ENCODE results near the gene SLC24A4. TPM values are rescaled to one million over a fixed set of nuclear protein-coding genes. Genes with fewer than 3 reads are reported as not detected.

SLC24A4 gene
- total RNA-seq, 1 experiment from 2014 or later: not detected

DNA sequence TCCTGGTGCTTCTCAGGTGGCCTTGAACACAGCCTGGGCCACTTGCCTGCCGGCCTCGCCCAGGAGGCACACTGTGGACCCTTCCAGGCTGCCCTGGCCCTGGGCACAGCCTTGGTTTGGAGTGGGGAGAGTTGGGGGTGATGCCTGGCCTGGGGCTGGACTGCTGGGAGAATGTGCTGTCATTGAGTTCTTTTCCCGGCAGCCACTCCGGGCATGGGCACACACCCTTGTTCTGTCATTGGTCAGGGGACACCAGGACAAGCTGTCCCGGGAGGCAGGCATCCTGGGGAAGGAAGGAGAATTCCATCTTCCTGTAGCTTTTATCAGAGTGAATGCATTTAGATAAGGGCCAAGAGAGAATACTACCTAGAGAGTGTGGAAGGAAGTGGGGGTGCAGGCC is 128.8 kb downstream of the SLC24A4 start:
- ChIA-PET POLR2A (no interaction called here), CTCF (no interaction called here)
- no peak for DNase-seq (ENCODE audit: unreplicated experiment)
- Mint-ChIP-seq H3K27ac (ENCODE audit: low read depth, unreplicated experiment) (no peak overlapping the region), H3K4me1 (ENCODE audit: insufficient read depth, unreplicated experiment) (no peaks in the 10 kb centered on the region), H3K9me3 (ENCODE audit: unreplicated experiment) (no peaks in the 10 kb centered on the region), H3K4me3 (ENCODE audit: unreplicated experiment) (no peak overlapping the region), H3K36me3 (ENCODE audit: insufficient read depth, unreplicated experiment) (no peaks in the 10 kb centered on the region), H3K27me3 (ENCODE audit: insufficient read depth, unreplicated experiment) (no peaks in the 10 kb centered on the region)
- TF ChIP-seq, protein P1, sequence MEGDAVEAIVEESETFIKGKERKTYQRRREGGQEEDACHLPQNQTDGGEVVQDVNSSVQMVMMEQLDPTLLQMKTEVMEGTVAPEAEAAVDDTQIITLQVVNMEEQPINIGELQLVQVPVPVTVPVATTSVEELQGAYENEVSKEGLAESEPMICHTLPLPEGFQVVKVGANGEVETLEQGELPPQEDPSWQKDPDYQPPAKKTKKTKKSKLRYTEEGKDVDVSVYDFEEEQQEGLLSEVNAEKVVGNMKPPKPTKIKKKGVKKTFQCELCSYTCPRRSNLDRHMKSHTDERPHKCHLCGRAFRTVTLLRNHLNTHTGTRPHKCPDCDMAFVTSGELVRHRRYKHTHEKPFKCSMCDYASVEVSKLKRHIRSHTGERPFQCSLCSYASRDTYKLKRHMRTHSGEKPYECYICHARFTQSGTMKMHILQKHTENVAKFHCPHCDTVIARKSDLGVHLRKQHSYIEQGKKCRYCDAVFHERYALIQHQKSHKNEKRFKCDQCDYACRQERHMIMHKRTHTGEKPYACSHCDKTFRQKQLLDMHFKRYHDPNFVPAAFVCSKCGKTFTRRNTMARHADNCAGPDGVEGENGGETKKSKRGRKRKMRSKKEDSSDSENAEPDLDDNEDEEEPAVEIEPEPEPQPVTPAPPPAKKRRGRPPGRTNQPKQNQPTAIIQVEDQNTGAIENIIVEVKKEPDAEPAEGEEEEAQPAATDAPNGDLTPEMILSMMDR (IDR thresholded peaks at IDR 0.05; ENCODE audit: unreplicated experiment): no peak
- no TSS peak for BruUV-seq (replicated peaks)
- intact Hi-C loops (cut with micrococcal nuclease): no loop called here

- ChIA-PET POLR2A (interaction anchor here (0.6 kb wide), 2 partner anchors 32 to 1091 kb away, joined by 3 read pairs; no protein-coding TSS in a partner anchor), CTCF (interaction anchor here (0.7 kb wide), 1 partner anchor 317 kb away, joined by 3 read pairs; no protein-coding TSS in a partner anchor)
- BruUV-seq (replicated peaks): no TSS peak
- Mint-ChIP-seq H3K27me3 (ENCODE audit: insufficient read depth, unreplicated experiment) (no peaks in the 10 kb centered on the region), H3K9me3 (ENCODE audit: unreplicated experiment) (no peaks in the 10 kb centered on the region), H3K4me3 (ENCODE audit: unreplicated experiment) (no peak overlapping the region), H3K27ac (ENCODE audit: low read depth, unreplicated experiment) (no peak overlapping the region), H3K36me3 (ENCODE audit: insufficient read depth, unreplicated experiment) (no peaks in the 10 kb centered on the region), H3K4me1 (ENCODE audit: insufficient read depth, unreplicated experiment) (no peaks in the 10 kb centered on the region)
- TF ChIP-seq, protein P1 (IDR thresholded peaks at IDR 0.05; ENCODE audit: unreplicated experiment): no peak
- DNase-seq (ENCODE audit: unreplicated experiment): no peak
- intact Hi-C loops (cut with micrococcal nuclease): no loop called here
These were observed 129.5 kb downstream of the SLC24A4 start for GRCh38 chr14:92452471-92452870.

DNA sequence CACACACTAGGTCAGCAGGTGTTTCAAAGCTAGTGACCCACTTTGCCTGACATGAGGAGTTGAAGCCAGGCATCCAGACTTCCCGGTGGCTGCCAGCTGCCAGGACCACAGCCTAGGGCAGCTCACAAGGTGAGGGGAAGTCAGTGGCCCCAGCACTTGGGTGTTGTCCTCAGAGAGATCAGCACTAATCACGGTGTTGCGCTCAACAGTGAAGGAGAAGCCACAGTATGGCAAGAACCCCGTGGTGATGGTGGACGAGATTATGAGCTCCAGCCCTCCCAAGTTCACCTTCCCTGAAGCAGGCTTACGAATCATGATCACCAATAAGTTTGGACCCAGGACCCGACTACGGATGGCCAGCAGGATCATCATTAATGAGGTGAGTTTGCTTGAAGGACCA is 130.7 kb downstream of the SLC24A4 start:
- no peaks in the 10 kb centered on the region for H3K27me3 Mint-ChIP-seq (ENCODE audit: insufficient read depth, unreplicated experiment)
- TF ChIP-seq, protein P1 (IDR thresholded peaks at IDR 0.05; ENCODE audit: unreplicated experiment): no peak
- no peaks in the 10 kb centered on the region for H3K36me3 Mint-ChIP-seq (ENCODE audit: insufficient read depth, unreplicated experiment)
- ChIA-PET POLR2A (no interaction called here), CTCF (interaction anchor here (0.6 kb wide), 1 partner anchor 326 kb away, joined by 3 read pairs; no protein-coding TSS in a partner anchor)
- H3K9me3 Mint-ChIP-seq (ENCODE audit: unreplicated experiment): no peaks in the 10 kb centered on the region
- H3K4me1 Mint-ChIP-seq (ENCODE audit: insufficient read depth, unreplicated experiment): no peaks in the 10 kb centered on the region
- H3K27ac Mint-ChIP-seq (ENCODE audit: low read depth, unreplicated experiment): no peak overlapping the region
- DNase-seq (ENCODE audit: unreplicated experiment): no peak
- intact Hi-C loops (cut with micrococcal nuclease): no loop called here
- BruUV-seq (replicated peaks): no TSS peak
- H3K4me3 Mint-ChIP-seq (ENCODE audit: unreplicated experiment): no peak overlapping the region

DNA sequence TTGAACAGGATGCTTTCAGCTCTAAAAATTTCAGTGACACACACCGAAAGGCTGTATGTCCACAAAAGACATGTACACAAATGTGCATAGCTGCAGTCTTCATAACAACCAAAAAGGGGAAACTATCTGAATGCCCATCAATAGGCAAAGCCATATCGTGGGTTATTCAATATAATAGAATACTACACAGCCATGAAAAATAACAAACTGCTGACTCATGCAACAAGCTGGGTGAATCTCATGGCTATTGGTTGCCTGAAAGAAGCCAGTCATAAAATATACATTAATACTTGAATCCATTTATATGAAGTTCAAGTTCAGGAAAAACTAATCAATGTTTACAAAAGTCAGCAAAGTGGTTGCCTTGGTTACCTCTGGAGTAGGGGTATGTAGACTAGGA is 132.3 kb downstream of the SLC24A4 start:
- no peak for DNase-seq (ENCODE audit: unreplicated experiment)
- BruUV-seq (replicated peaks): no TSS peak
- Mint-ChIP-seq H3K9me3 (ENCODE audit: unreplicated experiment) (no peaks in the 10 kb centered on the region), H3K27ac (ENCODE audit: low read depth, unreplicated experiment) (no peak overlapping the region), H3K27me3 (ENCODE audit: insufficient read depth, unreplicated experiment) (no peaks in the 10 kb centered on the region), H3K4me3 (ENCODE audit: unreplicated experiment) (no peak overlapping the region), H3K36me3 (ENCODE audit: insufficient read depth, unreplicated experiment) (no peaks in the 10 kb centered on the region), H3K4me1 (ENCODE audit: insufficient read depth, unreplicated experiment) (no peaks in the 10 kb centered on the region)
- TF ChIP-seq, protein P1 (IDR thresholded peaks at IDR 0.05; ENCODE audit: unreplicated experiment): no peak
- intact Hi-C loops (cut with micrococcal nuclease): loop anchor here (5.0 kb wide), 3 partner anchors 152 to 298 kb away; no protein-coding TSS in a partner anchor
- ChIA-PET CTCF (interaction anchor here (1.6 kb wide), 1 partner anchor 319 kb away, joined by 6 read pairs; no protein-coding TSS in a partner anchor), POLR2A (interaction anchor here (1.3 kb wide), 1 partner anchor 334 kb away, joined by 3 read pairs; no protein-coding TSS in a partner anchor)

All from MCF 10A (cell line).